Panc1 (cell line): Measurements from ENCODE around the gene FIP1L1. TPM values are rescaled to one million over a fixed set of nuclear protein-coding genes. Genes with fewer than 3 reads are reported as not detected.

ENCODE experiments used
- ATAC-seq: fragments of 200-7000 bp; cut with Tn5 transposase; 2 replicates; pipeline ENCODE4 v1.9.1; 2020; ENCODE audit warnings: mild to moderate bottlenecking, moderate library complexity
- BruUV-seq: library from RNA; stranded (reverse); fragments of 400-500 nt; replicated peaks from 2 replicates; lab custom pipeline; 2021; lab: Mats Ljungman, UMichigan
- CTCF ChIA-PET: fragments of 300-600 bp; sonication (Branson Sonifier 250); formaldehyde crosslinking; loops from one replicate; lab custom pipeline; 2022; ENCODE audit warnings: antibody characterized with exemption; lab: Charles Lee
- POLR2A ChIA-PET: fragments of 300-600 bp; sonication (Branson Sonifier 250); formaldehyde crosslinking; loops from one replicate; lab custom pipeline; 2022; ENCODE audit warnings: antibody characterized with exemption; lab: Charles Lee
- DNase-seq: peaks from one replicate; pipeline ENCODE4 v3.0.0-alpha.2; 2010; ENCODE audit warnings: low read depth, low spot score
- H3K27ac ChIP-seq: 2 replicates; pipeline ENCODE4 v1.5.1; 2011; ENCODE audit warnings: mild to moderate bottlenecking, low read length, inconsistent platforms
- H3K27me3 ChIP-seq: fragments of 200-500 bp; sonication (Bioruptor generic); 2 replicates; pipeline ENCODE4 v1.6.0; 2014; ENCODE audit warnings: low read length, inconsistent platforms; ENCODE audit not compliant: control insufficient read depth, insufficient read depth
- H3K36me3 ChIP-seq: fragments of 200-500 bp; sonication (Bioruptor generic); 2 replicates; pipeline ENCODE4 v1.5.1; 2014; ENCODE audit warnings: inconsistent platforms, mild to moderate bottlenecking, low read length, moderate library complexity; ENCODE audit not compliant: control insufficient read depth, insufficient read depth
- H3K4me1 ChIP-seq: 2 replicates; pipeline ENCODE4 v1.5.1; 2011; ENCODE audit warnings: inconsistent platforms, mild to moderate bottlenecking, low read length, moderate library complexity; ENCODE audit not compliant: control insufficient read depth, insufficient read depth
- H3K4me3 ChIP-seq, 2 experiments: 2 replicates each; pipeline ENCODE4 v1.5.1; 2011 to 2012; ENCODE audit warnings: low read depth in 2 of 2, low read length in 2 of 2, mild to moderate bottlenecking in 2 of 2, inconsistent platforms in 1 of 2, moderate library complexity in 1 of 2
- H3K9me3 ChIP-seq: fragments of 200-500 bp; sonication (Bioruptor generic); 2 replicates; pipeline ENCODE4 v1.5.1; 2014; ENCODE audit warnings: low read depth, mild to moderate bottlenecking, inconsistent platforms, low read length, moderate library complexity; ENCODE audit not compliant: control insufficient read depth, insufficient read depth
- POLR2AphosphoS5 ChIP-seq: IDR thresholded peaks from 2 replicates; pipeline ENCODE4 v1.6.1; 2012; ENCODE audit warnings: mild to moderate bottlenecking, low read depth, low read length, moderate library complexity
- SIN3A ChIP-seq: IDR thresholded peaks from 2 replicates; pipeline ENCODE4 v1.6.1; 2012; ENCODE audit warnings: low read depth, mild to moderate bottlenecking, low read length, moderate library complexity, borderline replicate concordance; ENCODE audit not compliant: insufficient read depth
- TCF7L2 ChIP-seq: IDR thresholded peaks from 2 replicates; pipeline ENCODE4 v1.6.1; 2011; ENCODE audit warnings: mild to moderate bottlenecking, low read depth, low read length, inconsistent platforms
- in situ Hi-C: cut with HindIII; loops from 2 replicates; pipeline ENCODE4 v1.10.0; 2016; ENCODE audit warnings: low sequenced_read_pairs, low pct_unique_long_range_greater_than_20kb
- intact Hi-C: fragments of 100-400 bp; cut with micrococcal nuclease; formaldehyde crosslinking; loops from one replicate; pipeline ENCODE4 v1.10.0; 2022; ENCODE audit not compliant: unreplicated experiment
- total RNA-seq: library from RNA; stranded (reverse); gene quantifications from one replicate; pipeline ENCODE4 v1.2.1, GENCODE V29; 2021; ENCODE audit not compliant: unreplicated experiment
- TF ChIP-seq, protein P1 (sequence below): fragments of 450-650 bp; IDR thresholded peaks from 2 replicates; pipeline ENCODE4 v1.5.1; 2017; ENCODE audit warnings: mild to moderate bottlenecking
- TF ChIP-seq, protein P2 (sequence below), 2 experiments: IDR thresholded peaks; 2 replicates each; pipeline ENCODE4 v1.6.1; 2011 to 2012; ENCODE audit warnings: low read depth in 2 of 2, control low read depth in 1 of 2, low read length in 1 of 2, mild to moderate bottlenecking in 1 of 2, moderate library complexity in 1 of 2; ENCODE audit not compliant: insufficient read depth in 1 of 2

Gene FIP1L1
- total RNA-seq, 1 experiment from 2014 or later: 35.5 TPM

GRCh38 chr4:53487766-53488165 is 110.3 kb downstream of the FIP1L1 start:
- no peak for ATAC-seq
- POLR2A ChIA-PET: no interaction called here
- Histone ChIP-seq H3K27me3 (no peaks in the 10 kb centered on the region), H3K4me1 (no peaks in the 10 kb centered on the region), H3K4me3 (no peak overlapping the region), H3K27ac (no peak overlapping the region), H3K36me3 (no peaks in the 10 kb centered on the region), H3K9me3 (no peaks in the 10 kb centered on the region)
- DNase-seq: no peak
- TF ChIP-seq, protein P1, sequence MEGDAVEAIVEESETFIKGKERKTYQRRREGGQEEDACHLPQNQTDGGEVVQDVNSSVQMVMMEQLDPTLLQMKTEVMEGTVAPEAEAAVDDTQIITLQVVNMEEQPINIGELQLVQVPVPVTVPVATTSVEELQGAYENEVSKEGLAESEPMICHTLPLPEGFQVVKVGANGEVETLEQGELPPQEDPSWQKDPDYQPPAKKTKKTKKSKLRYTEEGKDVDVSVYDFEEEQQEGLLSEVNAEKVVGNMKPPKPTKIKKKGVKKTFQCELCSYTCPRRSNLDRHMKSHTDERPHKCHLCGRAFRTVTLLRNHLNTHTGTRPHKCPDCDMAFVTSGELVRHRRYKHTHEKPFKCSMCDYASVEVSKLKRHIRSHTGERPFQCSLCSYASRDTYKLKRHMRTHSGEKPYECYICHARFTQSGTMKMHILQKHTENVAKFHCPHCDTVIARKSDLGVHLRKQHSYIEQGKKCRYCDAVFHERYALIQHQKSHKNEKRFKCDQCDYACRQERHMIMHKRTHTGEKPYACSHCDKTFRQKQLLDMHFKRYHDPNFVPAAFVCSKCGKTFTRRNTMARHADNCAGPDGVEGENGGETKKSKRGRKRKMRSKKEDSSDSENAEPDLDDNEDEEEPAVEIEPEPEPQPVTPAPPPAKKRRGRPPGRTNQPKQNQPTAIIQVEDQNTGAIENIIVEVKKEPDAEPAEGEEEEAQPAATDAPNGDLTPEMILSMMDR: no peak
- TF ChIP-seq, protein P2, sequence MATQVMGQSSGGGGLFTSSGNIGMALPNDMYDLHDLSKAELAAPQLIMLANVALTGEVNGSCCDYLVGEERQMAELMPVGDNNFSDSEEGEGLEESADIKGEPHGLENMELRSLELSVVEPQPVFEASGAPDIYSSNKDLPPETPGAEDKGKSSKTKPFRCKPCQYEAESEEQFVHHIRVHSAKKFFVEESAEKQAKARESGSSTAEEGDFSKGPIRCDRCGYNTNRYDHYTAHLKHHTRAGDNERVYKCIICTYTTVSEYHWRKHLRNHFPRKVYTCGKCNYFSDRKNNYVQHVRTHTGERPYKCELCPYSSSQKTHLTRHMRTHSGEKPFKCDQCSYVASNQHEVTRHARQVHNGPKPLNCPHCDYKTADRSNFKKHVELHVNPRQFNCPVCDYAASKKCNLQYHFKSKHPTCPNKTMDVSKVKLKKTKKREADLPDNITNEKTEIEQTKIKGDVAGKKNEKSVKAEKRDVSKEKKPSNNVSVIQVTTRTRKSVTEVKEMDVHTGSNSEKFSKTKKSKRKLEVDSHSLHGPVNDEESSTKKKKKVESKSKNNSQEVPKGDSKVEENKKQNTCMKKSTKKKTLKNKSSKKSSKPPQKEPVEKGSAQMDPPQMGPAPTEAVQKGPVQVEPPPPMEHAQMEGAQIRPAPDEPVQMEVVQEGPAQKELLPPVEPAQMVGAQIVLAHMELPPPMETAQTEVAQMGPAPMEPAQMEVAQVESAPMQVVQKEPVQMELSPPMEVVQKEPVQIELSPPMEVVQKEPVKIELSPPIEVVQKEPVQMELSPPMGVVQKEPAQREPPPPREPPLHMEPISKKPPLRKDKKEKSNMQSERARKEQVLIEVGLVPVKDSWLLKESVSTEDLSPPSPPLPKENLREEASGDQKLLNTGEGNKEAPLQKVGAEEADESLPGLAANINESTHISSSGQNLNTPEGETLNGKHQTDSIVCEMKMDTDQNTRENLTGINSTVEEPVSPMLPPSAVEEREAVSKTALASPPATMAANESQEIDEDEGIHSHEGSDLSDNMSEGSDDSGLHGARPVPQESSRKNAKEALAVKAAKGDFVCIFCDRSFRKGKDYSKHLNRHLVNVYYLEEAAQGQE (IDR thresholded peaks at IDR 0.05; ENCODE audit: insufficient read depth in 1 of 2, low read depth in 2 of 2, low read length in 1 of 2): no peak
- TF ChIP-seq TCF7L2 (no peak), POLR2AphosphoS5 (no peak), SIN3A (no peak)
- CTCF ChIA-PET: no interaction called here
- BruUV-seq: no TSS peak
- intact Hi-C loops (loop anchor here (10.0 kb wide), 1 partner anchor 473 kb away; no protein-coding TSS in a partner anchor), in situ Hi-C loops (no loop called here)

DNA sequence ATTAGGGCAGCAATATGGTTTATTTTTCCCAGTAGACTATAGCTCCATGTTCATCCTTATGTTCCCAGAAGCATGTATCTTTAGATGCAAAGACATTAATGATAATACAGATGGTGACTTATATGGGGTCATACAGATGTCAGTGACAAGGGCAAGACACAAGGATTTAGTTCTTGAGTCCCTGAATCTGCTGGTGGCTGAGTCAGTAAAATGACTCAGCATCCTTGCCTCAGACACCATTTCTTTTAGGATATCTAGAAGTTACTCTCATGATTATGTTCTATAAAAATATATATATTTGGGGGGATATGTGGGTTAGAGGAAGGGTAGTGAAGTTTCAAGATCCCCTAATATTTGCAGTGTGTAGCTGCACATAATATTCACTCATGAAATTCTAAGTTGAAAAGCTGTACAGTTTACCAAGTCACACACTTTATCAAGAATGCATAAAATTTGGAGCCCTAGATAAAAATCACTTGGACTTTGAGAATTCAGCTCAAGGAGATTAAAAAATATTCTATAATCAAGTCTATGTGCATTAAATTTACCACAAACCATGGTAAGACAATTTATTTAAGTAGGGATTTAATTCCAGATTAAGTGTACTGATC is 111.9 kb downstream of the FIP1L1 start:
- Histone ChIP-seq H3K27me3 (no peaks in the 10 kb centered on the region), H3K4me3 (no peak overlapping the region), H3K36me3 (no peaks in the 10 kb centered on the region), H3K9me3 (no peaks in the 10 kb centered on the region), H3K27ac (no peak overlapping the region), H3K4me1 (no peaks in the 10 kb centered on the region)
- CTCF ChIA-PET: no interaction called here
- in situ Hi-C loops (no loop called here), intact Hi-C loops (loop anchor here (10.0 kb wide), 1 partner anchor 475 kb away; no protein-coding TSS in a partner anchor)
- TF ChIP-seq TCF7L2: no peak
- no peak for TF ChIP-seq POLR2AphosphoS5
- TF ChIP-seq SIN3A: no peak
- TF ChIP-seq, protein P1: no peak
- BruUV-seq: no TSS peak
- ATAC-seq (no peak), DNase-seq (no peak)
- POLR2A ChIA-PET: no interaction called here
